ENCODE measurements around the gene VANGL2. TPM values are rescaled to one million over a fixed set of nuclear protein-coding genes. Genes with fewer than 3 reads are reported as not detected.

VANGL2 gene
- total and polyA plus RNA-seq, 2 of the 8 experiments (the other 6 are each of a cell fraction or from before 2014, with no cell fraction given): 62.5 to 118 TPM

DNA sequence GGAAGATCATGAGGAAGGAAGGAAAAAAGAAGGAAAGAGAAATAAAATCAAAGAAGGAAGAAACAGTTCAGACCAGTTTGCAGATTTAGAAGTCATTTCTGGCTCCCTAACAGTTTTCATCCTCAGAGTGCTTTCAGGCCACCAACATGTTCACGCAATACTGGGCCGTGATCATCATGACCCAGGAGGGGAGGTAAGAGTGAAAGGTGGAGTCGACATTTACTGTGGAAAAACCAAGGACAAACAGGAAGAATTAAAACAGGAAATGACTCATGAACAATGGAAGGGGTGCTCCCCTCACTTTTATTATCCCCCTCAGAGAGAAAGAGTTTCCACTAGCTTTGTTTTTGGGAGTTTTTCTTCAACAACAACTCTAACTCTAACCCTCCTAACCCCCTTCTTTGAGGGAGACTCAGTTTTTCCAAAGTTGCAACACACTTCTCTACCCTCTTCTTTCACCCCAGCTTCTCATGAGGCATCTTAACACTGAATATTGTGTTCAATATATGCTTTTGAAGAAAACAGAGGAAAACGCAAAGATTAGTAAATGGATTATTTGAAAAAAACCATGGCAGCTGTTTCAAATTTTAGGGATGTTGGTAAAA lies 60.4 kb downstream of the VANGL2 start (continued):
- TF ChIP-seq, protein P1, sequence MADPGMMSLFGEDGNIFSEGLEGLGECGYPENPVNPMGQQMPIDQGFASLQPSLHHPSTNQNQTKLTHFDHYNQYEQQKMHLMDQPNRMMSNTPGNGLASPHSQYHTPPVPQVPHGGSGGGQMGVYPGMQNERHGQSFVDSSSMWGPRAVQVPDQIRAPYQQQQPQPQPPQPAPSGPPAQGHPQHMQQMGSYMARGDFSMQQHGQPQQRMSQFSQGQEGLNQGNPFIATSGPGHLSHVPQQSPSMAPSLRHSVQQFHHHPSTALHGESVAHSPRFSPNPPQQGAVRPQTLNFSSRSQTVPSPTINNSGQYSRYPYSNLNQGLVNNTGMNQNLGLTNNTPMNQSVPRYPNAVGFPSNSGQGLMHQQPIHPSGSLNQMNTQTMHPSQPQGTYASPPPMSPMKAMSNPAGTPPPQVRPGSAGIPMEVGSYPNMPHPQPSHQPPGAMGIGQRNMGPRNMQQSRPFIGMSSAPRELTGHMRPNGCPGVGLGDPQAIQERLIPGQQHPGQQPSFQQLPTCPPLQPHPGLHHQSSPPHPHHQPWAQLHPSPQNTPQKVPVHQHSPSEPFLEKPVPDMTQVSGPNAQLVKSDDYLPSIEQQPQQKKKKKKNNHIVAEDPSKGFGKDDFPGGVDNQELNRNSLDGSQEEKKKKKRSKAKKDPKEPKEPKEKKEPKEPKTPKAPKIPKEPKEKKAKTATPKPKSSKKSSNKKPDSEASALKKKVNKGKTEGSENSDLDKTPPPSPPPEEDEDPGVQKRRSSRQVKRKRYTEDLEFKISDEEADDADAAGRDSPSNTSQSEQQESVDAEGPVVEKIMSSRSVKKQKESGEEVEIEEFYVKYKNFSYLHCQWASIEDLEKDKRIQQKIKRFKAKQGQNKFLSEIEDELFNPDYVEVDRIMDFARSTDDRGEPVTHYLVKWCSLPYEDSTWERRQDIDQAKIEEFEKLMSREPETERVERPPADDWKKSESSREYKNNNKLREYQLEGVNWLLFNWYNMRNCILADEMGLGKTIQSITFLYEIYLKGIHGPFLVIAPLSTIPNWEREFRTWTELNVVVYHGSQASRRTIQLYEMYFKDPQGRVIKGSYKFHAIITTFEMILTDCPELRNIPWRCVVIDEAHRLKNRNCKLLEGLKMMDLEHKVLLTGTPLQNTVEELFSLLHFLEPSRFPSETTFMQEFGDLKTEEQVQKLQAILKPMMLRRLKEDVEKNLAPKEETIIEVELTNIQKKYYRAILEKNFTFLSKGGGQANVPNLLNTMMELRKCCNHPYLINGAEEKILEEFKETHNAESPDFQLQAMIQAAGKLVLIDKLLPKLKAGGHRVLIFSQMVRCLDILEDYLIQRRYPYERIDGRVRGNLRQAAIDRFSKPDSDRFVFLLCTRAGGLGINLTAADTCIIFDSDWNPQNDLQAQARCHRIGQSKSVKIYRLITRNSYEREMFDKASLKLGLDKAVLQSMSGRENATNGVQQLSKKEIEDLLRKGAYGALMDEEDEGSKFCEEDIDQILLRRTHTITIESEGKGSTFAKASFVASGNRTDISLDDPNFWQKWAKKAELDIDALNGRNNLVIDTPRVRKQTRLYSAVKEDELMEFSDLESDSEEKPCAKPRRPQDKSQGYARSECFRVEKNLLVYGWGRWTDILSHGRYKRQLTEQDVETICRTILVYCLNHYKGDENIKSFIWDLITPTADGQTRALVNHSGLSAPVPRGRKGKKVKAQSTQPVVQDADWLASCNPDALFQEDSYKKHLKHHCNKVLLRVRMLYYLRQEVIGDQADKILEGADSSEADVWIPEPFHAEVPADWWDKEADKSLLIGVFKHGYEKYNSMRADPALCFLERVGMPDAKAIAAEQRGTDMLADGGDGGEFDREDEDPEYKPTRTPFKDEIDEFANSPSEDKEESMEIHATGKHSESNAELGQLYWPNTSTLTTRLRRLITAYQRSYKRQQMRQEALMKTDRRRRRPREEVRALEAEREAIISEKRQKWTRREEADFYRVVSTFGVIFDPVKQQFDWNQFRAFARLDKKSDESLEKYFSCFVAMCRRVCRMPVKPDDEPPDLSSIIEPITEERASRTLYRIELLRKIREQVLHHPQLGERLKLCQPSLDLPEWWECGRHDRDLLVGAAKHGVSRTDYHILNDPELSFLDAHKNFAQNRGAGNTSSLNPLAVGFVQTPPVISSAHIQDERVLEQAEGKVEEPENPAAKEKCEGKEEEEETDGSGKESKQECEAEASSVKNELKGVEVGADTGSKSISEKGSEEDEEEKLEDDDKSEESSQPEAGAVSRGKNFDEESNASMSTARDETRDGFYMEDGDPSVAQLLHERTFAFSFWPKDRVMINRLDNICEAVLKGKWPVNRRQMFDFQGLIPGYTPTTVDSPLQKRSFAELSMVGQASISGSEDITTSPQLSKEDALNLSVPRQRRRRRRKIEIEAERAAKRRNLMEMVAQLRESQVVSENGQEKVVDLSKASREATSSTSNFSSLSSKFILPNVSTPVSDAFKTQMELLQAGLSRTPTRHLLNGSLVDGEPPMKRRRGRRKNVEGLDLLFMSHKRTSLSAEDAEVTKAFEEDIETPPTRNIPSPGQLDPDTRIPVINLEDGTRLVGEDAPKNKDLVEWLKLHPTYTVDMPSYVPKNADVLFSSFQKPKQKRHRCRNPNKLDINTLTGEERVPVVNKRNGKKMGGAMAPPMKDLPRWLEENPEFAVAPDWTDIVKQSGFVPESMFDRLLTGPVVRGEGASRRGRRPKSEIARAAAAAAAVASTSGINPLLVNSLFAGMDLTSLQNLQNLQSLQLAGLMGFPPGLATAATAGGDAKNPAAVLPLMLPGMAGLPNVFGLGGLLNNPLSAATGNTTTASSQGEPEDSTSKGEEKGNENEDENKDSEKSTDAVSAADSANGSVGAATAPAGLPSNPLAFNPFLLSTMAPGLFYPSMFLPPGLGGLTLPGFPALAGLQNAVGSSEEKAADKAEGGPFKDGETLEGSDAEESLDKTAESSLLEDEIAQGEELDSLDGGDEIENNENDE (IDR thresholded peaks at IDR 0.05; ENCODE audit: insufficient replicate concordance, low read length): no peak
- TF ChIP-seq NRF1 (IDR thresholded peaks at IDR 0.05; ENCODE audit: low read depth, low read length) (no peak), NANOG (IDR thresholded peaks at IDR 0.05; ENCODE audit: insufficient read depth, low read depth, low read length, poor library complexity, severe bottlenecking) (no peak), RFX5 (IDR thresholded peaks at IDR 0.05; ENCODE audit: borderline replicate concordance, low read depth, low read length) (no peak), TBP (IDR thresholded peaks at IDR 0.05; ENCODE audit: low read depth, low read length) (no peak)
